Measurements from ENCODE around the gene FUT2.

Gene FUT2

DNA sequence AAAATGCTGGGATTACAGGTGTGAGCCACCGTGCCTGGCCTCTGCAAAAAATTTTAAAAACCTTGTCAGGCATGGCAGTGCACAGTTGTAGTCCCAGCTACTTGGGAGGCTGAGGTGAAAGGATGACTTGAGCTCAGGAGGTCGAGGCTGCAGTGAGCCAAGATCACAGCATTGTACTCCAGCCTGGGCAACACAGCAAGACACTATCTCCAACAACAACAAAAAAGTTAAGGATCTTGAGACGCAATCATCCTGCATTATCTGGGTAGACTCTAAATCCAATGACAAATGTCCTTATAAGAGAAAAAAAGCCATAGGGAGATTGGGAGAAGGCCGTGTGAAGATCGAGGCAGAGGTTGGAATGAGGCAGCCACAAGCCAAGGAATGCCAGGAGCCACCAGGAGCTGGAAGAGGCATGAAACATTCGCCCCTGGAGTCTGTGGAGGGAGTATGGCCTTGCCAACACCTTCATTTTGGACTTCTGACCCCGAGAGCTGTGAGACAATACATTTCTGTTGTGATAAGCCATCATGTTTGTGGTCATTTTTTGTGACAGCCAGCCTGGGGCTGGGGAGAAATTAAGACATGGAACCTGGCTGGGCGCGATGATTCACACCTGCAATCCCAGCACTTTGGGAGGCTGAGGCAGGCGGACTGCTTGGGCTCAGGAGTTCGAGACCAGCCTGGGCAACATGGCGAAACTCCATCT, 44.6 kb upstream of the FUT2 start:
- H3K79me1 ChIP-seq (replicated peaks; ENCODE audit: low read length, poor library complexity, severe bottlenecking): no peaks in the 10 kb centered on the region
- H4K8ac ChIP-seq (ENCODE audit: low read length): no peak overlapping the region
- H3K27me3 ChIP-seq (ENCODE audit: control insufficient read depth in 1 of 2, insufficient read depth in 1 of 2, low read length in 2 of 2): peaks cover 0 to 3% of the 10 kb centered on the region in 2 experiments
- H3K9me3 ChIP-seq (ENCODE audit: control insufficient read depth, low read length): no peaks in the 10 kb centered on the region
- no peak overlapping the region for H3K27ac ChIP-seq (ENCODE audit: low read length, poor library complexity, severe bottlenecking)
- H3K4me3 ChIP-seq (ENCODE audit: insufficient read depth in 1 of 2, low read depth in 1 of 2, low read length in 2 of 2): no peak overlapping the region
- no peak overlapping the region for H4K91ac ChIP-seq (ENCODE audit: low read length)
- H2BK120ac ChIP-seq (ENCODE audit: low read depth, low read length): no peak overlapping the region
- no peak overlapping the region for H2AK5ac ChIP-seq (ENCODE audit: low read length, severe bottlenecking)
- H3K14ac ChIP-seq (ENCODE audit: low read length in 2 of 2): no peak overlapping the region
- H2AFZ ChIP-seq (ENCODE audit: low read depth, low read length): no peak overlapping the region
- H2BK5ac ChIP-seq (ENCODE audit: low read depth, low read length, poor library complexity, severe bottlenecking): no peak overlapping the region
- H3K23ac ChIP-seq (ENCODE audit: low read length in 2 of 2): no peak overlapping the region
- no peak for DNase-seq
- H2BK15ac ChIP-seq (ENCODE audit: low read depth, poor library complexity, severe bottlenecking): no peak overlapping the region
- peak overlapping the region in 1 of 2 experiments; percentile 12 for H3K18ac ChIP-seq (ENCODE audit: low read depth in 1 of 2, low read length in 2 of 2)
- no peaks in the 10 kb centered on the region for H3K36me3 ChIP-seq (ENCODE audit: control insufficient read depth in 1 of 2, insufficient read depth in 2 of 2, low read depth in 1 of 2, low read length in 2 of 2)
- peaks cover 16% of the 10 kb centered on the region for H3K4me1 ChIP-seq (ENCODE audit: control insufficient read depth, insufficient read depth, low read depth, low read length)
- H3K9ac ChIP-seq (ENCODE audit: low read length): no peak overlapping the region
- no peak overlapping the region for H3K4me2 ChIP-seq (ENCODE audit: low read length, poor library complexity, severe bottlenecking)
- 84% methylated on average over 9 of the region's 12 CpGs for WGBS
- peak overlapping the region in 1 of 2 experiments; percentile 63 for H2BK12ac ChIP-seq (ENCODE audit: low read length in 2 of 2)
- no peak overlapping the region for H3K4ac ChIP-seq (ENCODE audit: low read depth in 1 of 2, low read length in 2 of 2)

DNA sequence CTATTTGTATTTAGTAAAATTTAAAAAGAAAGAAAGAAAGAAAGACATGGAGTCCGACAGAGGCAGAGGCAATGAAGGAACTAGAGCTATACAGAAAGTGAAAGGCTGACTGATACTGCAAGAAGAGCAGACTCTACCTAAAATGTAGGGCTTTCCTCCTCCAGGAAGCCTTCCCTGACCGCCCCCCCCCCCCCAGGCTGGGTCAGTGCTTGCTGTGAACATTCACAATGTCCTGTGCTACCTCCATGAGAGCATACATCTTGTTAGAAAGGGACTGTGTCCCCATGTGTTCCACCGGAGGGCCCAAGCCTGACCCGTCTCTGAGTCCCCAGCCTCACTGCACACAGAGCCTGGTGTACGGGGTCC, 44.1 kb upstream of the FUT2 start:
- peak overlapping the region; percentile 7 for H4K8ac ChIP-seq (ENCODE audit: low read length)
- H2BK5ac ChIP-seq (ENCODE audit: low read depth, low read length, poor library complexity, severe bottlenecking): no peak overlapping the region
- no peak overlapping the region for H3K14ac ChIP-seq (ENCODE audit: low read length in 2 of 2)
- H3K79me1 ChIP-seq (replicated peaks; ENCODE audit: low read length, poor library complexity, severe bottlenecking): no peaks in the 10 kb centered on the region
- 89% methylated on average over 5 of the region's 5 CpGs for WGBS
- H3K27me3 ChIP-seq (ENCODE audit: control insufficient read depth in 1 of 2, insufficient read depth in 1 of 2, low read length in 2 of 2): peaks cover 0 to 3% of the 10 kb centered on the region in 2 experiments
- H3K9ac ChIP-seq (ENCODE audit: low read length): no peak overlapping the region
- no peak overlapping the region for H3K4me3 ChIP-seq (ENCODE audit: insufficient read depth in 1 of 2, low read depth in 1 of 2, low read length in 2 of 2)
- no peak overlapping the region for H3K23ac ChIP-seq (ENCODE audit: low read length in 2 of 2)
- H2AFZ ChIP-seq (ENCODE audit: low read depth, low read length): no peak overlapping the region
- no peak overlapping the region for H3K4ac ChIP-seq (ENCODE audit: low read depth in 1 of 2, low read length in 2 of 2)
- H4K91ac ChIP-seq (ENCODE audit: low read length): no peak overlapping the region
- H3K18ac ChIP-seq (ENCODE audit: low read depth in 1 of 2, low read length in 2 of 2): no peak overlapping the region
- H3K9me3 ChIP-seq (ENCODE audit: control insufficient read depth, low read length): no peaks in the 10 kb centered on the region
- H3K27ac ChIP-seq (ENCODE audit: low read length, poor library complexity, severe bottlenecking): no peak overlapping the region
- no peak overlapping the region for H3K4me2 ChIP-seq (ENCODE audit: low read length, poor library complexity, severe bottlenecking)
- H2AK5ac ChIP-seq (ENCODE audit: low read length, severe bottlenecking): no peak overlapping the region
- no peak for DNase-seq
- no peaks in the 10 kb centered on the region for H3K36me3 ChIP-seq (ENCODE audit: control insufficient read depth in 1 of 2, insufficient read depth in 2 of 2, low read depth in 1 of 2, low read length in 2 of 2)
- H2BK15ac ChIP-seq (ENCODE audit: low read depth, poor library complexity, severe bottlenecking): no peak overlapping the region
- H2BK12ac ChIP-seq (ENCODE audit: low read length in 2 of 2): no peak overlapping the region
- H3K4me1 ChIP-seq (ENCODE audit: control insufficient read depth, insufficient read depth, low read depth, low read length): peaks cover 17% of the 10 kb centered on the region
- H2BK120ac ChIP-seq (ENCODE audit: low read depth, low read length): no peak overlapping the region

DNA sequence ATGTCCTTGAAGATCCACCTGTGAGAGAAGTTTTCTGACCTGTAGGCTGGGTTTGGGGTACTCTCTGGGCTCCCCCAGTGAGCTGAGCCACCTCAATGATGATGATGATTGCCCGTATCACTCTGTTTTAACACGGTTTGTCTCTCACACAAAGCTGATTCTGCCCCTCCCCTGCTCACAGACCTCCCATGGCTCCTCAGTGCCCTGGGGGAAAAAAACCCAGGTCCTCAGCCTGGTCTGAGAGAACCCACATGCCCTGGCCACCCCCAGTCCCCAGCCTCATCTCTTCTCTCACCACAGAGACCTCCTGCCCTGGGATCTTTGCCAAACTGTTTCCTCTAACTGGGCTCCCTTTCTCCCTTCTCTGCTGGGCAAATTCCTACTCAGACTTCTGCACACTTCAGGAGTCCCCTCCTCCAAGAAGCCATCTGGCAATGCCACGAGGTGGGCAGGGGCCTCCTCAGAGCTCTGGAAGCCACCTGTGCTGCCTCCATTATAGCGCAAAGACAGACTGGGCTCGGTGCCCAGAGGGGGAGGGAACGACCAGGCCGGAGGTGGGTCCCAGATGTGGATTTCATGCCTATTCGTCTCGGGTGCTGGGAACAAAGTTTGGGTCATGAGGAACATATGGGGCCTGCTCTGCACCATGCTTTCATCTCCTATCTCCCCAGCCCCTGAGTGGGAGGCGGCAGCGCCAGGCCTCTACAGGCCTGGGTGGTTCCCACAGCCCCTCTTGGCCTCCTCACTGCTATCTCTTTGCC, 41.3 kb upstream of the FUT2 start:
- H3K27ac ChIP-seq (ENCODE audit: low read length, poor library complexity, severe bottlenecking): no peak overlapping the region
- H2BK12ac ChIP-seq (ENCODE audit: low read length in 2 of 2): peak overlapping the region in 1 of 2 experiments; percentile 15
- no peak overlapping the region for H2BK15ac ChIP-seq (ENCODE audit: low read depth, poor library complexity, severe bottlenecking)
- peaks cover 18% of the 10 kb centered on the region for H3K4me1 ChIP-seq (ENCODE audit: control insufficient read depth, insufficient read depth, low read depth, low read length)
- H2AK5ac ChIP-seq (ENCODE audit: low read length, severe bottlenecking): no peak overlapping the region
- H3K23ac ChIP-seq (ENCODE audit: low read length in 2 of 2): no peak overlapping the region
- no peak overlapping the region for H2BK120ac ChIP-seq (ENCODE audit: low read depth, low read length)
- H3K18ac ChIP-seq (ENCODE audit: low read depth in 1 of 2, low read length in 2 of 2): peak overlapping the region in 1 of 2 experiments; percentile 4
- no peak overlapping the region for H3K14ac ChIP-seq (ENCODE audit: low read length in 2 of 2)
- DNase-seq: no peak
- H3K4me2 ChIP-seq (ENCODE audit: low read length, poor library complexity, severe bottlenecking): no peak overlapping the region
- H3K4ac ChIP-seq (ENCODE audit: low read depth in 1 of 2, low read length in 2 of 2): no peak overlapping the region
- peak overlapping the region; percentile 55 for H4K8ac ChIP-seq (ENCODE audit: low read length)
- peaks cover 0 to 3% of the 10 kb centered on the region in 2 experiments for H3K27me3 ChIP-seq (ENCODE audit: control insufficient read depth in 1 of 2, insufficient read depth in 1 of 2, low read length in 2 of 2)
- H3K36me3 ChIP-seq (ENCODE audit: control insufficient read depth in 1 of 2, insufficient read depth in 2 of 2, low read depth in 1 of 2, low read length in 2 of 2): no peaks in the 10 kb centered on the region
- H3K9me3 ChIP-seq (ENCODE audit: control insufficient read depth, low read length): no peaks in the 10 kb centered on the region
- H2AFZ ChIP-seq (ENCODE audit: low read depth, low read length): no peak overlapping the region
- WGBS: 75% methylated on average over 11 of the region's 11 CpGs
- no peak overlapping the region for H3K9ac ChIP-seq (ENCODE audit: low read length)
- H4K91ac ChIP-seq (ENCODE audit: low read length): no peak overlapping the region
- no peaks in the 10 kb centered on the region for H3K79me1 ChIP-seq (replicated peaks; ENCODE audit: low read length, poor library complexity, severe bottlenecking)
- no peak overlapping the region for H3K4me3 ChIP-seq (ENCODE audit: insufficient read depth in 1 of 2, low read depth in 1 of 2, low read length in 2 of 2)
- H2BK5ac ChIP-seq (ENCODE audit: low read depth, low read length, poor library complexity, severe bottlenecking): no peak overlapping the region

GRCh38 chr19:48656840-48657474, 38.8 kb upstream of the FUT2 start:
- DNase-seq: peak; percentile 87
- no peak overlapping the region for H2BK120ac ChIP-seq (ENCODE audit: low read depth, low read length)
- H3K27me3 ChIP-seq (ENCODE audit: control insufficient read depth in 1 of 2, insufficient read depth in 1 of 2, low read length in 2 of 2): peaks cover 0 to 3% of the 10 kb centered on the region in 2 experiments
- 34% methylated on average over 13 of the region's 16 CpGs for WGBS
- no peaks in the 10 kb centered on the region for H3K79me1 ChIP-seq (replicated peaks; ENCODE audit: low read length, poor library complexity, severe bottlenecking)
- peak overlapping the region; percentile 69 for H3K27ac ChIP-seq (ENCODE audit: low read length, poor library complexity, severe bottlenecking)
- no peak overlapping the region for H4K8ac ChIP-seq (ENCODE audit: low read length)
- no peak overlapping the region for H4K91ac ChIP-seq (ENCODE audit: low read length)
- H3K4ac ChIP-seq (ENCODE audit: low read depth in 1 of 2, low read length in 2 of 2): peak overlapping the region in 1 of 2 experiments; percentile 60
- H3K9ac ChIP-seq (ENCODE audit: low read length): no peak overlapping the region
- peak overlapping the region; percentile 74 for H2BK5ac ChIP-seq (ENCODE audit: low read depth, low read length, poor library complexity, severe bottlenecking)
- H3K14ac ChIP-seq (ENCODE audit: low read length in 2 of 2): no peak overlapping the region
- peak overlapping the region; percentile 17 for H3K4me2 ChIP-seq (ENCODE audit: low read length, poor library complexity, severe bottlenecking)
- H2BK12ac ChIP-seq (ENCODE audit: low read length in 2 of 2): peak overlapping the region in 1 of 2 experiments; percentile 73
- H2BK15ac ChIP-seq (ENCODE audit: low read depth, poor library complexity, severe bottlenecking): no peak overlapping the region
- H3K36me3 ChIP-seq (ENCODE audit: control insufficient read depth in 1 of 2, insufficient read depth in 2 of 2, low read depth in 1 of 2, low read length in 2 of 2): no peaks in the 10 kb centered on the region
- H3K9me3 ChIP-seq (ENCODE audit: control insufficient read depth, low read length): no peaks in the 10 kb centered on the region
- H3K4me1 ChIP-seq (ENCODE audit: control insufficient read depth, insufficient read depth, low read depth, low read length): peaks cover 21% of the 10 kb centered on the region
- no peak overlapping the region for H2AFZ ChIP-seq (ENCODE audit: low read depth, low read length)
- peak overlapping the region in 1 of 2 experiments; percentile 35 for H3K4me3 ChIP-seq (ENCODE audit: insufficient read depth in 1 of 2, low read depth in 1 of 2, low read length in 2 of 2)
- H3K23ac ChIP-seq (ENCODE audit: low read length in 2 of 2): no peak overlapping the region
- no peak overlapping the region for H2AK5ac ChIP-seq (ENCODE audit: low read length, severe bottlenecking)
- no peak overlapping the region for H3K18ac ChIP-seq (ENCODE audit: low read depth in 1 of 2, low read length in 2 of 2)
